ENCODE measurements around the gene OR9Q1.
"Not testable (repeated sequence)": the region's sequence is repeated elsewhere in the genome, so short reads cannot be mapped to it uniquely, and the experiment has no call there.

Gene OR9Q1

DNA sequence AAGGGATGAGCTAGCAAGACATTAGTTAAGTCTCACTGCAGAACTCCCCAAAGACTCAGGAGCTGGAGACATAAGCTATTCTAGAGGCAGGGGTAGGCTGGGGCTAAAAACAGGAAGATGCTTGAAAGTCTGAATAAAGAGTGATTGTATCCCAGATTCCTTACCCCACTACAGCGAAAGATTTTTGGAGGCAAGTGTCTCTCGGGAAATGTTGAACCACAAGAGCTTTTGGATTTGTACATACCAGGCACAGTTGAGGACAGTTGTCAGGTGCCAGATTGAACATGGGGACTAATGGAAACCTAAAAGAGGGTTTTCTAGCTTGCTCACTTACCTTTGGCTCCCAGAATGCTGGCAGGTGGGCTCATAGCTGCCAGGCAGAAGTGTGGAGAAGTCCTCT is 43.5 kb upstream of the OR9Q1 start:
- no peak for DNase-seq (ENCODE audit: low read depth)
- TF ChIP-seq, protein P1, sequence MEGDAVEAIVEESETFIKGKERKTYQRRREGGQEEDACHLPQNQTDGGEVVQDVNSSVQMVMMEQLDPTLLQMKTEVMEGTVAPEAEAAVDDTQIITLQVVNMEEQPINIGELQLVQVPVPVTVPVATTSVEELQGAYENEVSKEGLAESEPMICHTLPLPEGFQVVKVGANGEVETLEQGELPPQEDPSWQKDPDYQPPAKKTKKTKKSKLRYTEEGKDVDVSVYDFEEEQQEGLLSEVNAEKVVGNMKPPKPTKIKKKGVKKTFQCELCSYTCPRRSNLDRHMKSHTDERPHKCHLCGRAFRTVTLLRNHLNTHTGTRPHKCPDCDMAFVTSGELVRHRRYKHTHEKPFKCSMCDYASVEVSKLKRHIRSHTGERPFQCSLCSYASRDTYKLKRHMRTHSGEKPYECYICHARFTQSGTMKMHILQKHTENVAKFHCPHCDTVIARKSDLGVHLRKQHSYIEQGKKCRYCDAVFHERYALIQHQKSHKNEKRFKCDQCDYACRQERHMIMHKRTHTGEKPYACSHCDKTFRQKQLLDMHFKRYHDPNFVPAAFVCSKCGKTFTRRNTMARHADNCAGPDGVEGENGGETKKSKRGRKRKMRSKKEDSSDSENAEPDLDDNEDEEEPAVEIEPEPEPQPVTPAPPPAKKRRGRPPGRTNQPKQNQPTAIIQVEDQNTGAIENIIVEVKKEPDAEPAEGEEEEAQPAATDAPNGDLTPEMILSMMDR (IDR thresholded peaks at IDR 0.05; ENCODE audit: low read depth, low read length, missing control alignments): no peak
- in situ Hi-C loops (cut with HindIII; ENCODE audit: low sequenced_read_pairs): no loop called here
- no peak overlapping the region for H3K4me3 ChIP-seq (ENCODE audit: low read depth, low read length)

DNA sequence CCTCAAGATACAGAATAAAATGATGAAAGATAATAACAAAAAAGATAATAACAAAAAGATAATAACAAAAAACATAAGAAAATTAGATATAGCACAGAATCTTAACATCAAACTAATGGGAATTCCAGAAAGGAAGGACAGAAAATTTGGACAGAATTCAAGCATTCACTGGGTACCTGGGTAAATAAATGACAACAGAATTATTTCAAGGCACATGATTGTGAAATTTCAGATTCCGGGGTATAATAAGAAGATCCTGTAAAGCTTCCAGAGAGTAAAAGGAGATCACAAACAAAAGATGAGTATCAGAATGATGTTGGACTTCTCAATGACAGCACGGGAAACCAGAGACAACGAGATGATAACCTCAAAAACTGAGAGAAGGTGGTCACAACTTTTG is 42.1 kb upstream of the OR9Q1 start:
- DNase-seq (ENCODE audit: low read depth): no peak
- TF ChIP-seq, protein P1 (IDR thresholded peaks at IDR 0.05; ENCODE audit: low read depth, low read length, missing control alignments): no peak
- in situ Hi-C loops (cut with HindIII; ENCODE audit: low sequenced_read_pairs): no loop called here
- no peak overlapping the region for H3K4me3 ChIP-seq (ENCODE audit: low read depth, low read length)

GRCh38 chr11:57982776-57983175 is 40.9 kb upstream of the OR9Q1 start:
- in situ Hi-C loops (cut with HindIII; ENCODE audit: low sequenced_read_pairs): no loop called here
- H3K4me3 ChIP-seq (ENCODE audit: low read depth, low read length): no peak overlapping the region
- no peak for DNase-seq (ENCODE audit: low read depth)
- TF ChIP-seq, protein P1 (IDR thresholded peaks at IDR 0.05; ENCODE audit: low read depth, low read length, missing control alignments): no peak

DNA sequence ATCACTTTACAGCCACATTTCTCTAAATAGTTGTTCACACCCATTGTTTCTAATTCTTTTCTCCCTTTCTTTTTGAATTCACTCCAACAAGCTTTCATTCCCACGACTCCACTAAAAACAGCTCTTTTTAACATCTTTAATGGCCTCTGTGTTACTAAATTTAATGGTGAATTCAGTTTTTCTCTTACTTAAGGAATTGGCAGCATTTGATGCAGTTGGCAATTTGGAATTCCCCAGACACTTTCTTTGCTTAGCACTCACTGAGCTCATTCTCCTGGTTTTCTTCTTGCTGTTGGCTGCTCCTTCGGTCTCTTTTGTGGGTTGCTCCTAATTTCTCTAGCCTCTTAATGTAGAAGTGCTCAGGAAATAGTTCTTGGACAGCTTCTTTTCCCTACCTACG is 40.5 kb upstream of the OR9Q1 start:
- TF ChIP-seq, protein P1 (IDR thresholded peaks at IDR 0.05; ENCODE audit: low read depth, low read length, missing control alignments): no peak
- no peak for DNase-seq (ENCODE audit: low read depth)
- in situ Hi-C loops (cut with HindIII; ENCODE audit: low sequenced_read_pairs): no loop called here
- no peak overlapping the region for H3K4me3 ChIP-seq (ENCODE audit: low read depth, low read length)

DNA sequence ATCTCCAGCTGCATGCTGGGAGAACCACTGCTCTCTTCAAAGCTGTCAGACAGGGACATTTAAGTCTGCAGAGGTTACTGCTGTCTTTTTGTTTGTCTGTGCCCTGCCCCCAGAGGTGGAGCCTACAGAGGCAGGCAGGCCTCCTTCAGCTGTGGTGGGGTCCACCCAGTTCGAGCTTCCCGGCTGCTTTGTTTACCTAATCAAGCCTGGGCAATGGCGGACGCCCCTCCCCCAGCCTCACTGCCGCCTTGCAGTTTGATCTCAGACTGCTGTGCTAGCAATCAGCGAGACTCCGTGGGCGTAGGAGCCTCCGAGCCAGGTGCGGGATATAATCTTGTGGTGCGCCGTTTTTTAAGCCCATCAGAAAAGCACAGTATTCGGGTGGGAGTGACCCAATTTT is 24.2 kb upstream of the OR9Q1 start:
- DNase-seq (ENCODE audit: low read depth); in situ Hi-C loops (cut with HindIII; ENCODE audit: low sequenced_read_pairs); H3K4me3 ChIP-seq (ENCODE audit: low read depth, low read length): not testable (repeated sequence)

- H3K4me3 ChIP-seq (ENCODE audit: low read depth, low read length); DNase-seq (ENCODE audit: low read depth); in situ Hi-C loops (cut with HindIII; ENCODE audit: low sequenced_read_pairs): not testable (repeated sequence)
These were observed 23.7 kb upstream of the OR9Q1 start for GRCh38 chr11:58000021-58000420.

DNA sequence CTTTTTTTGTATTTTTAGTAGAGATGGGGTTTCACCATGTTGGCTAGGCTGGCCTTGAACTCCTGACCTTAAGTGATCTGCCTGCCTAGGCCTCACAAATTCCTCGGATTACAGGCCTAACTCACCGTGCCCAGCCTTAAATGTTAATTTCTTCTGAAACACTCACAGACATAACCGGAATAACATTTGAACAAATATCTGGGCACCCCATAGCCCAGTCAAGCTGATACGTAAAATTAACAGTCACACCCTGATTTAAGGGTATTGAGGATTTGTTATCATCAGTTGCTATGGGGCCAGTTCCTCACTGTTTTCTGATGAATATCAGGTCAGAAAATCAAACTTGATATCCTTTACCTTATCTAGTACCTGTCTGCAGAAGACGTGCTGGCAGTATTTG is 23.0 kb upstream of the OR9Q1 start:
- H3K4me3 ChIP-seq (ENCODE audit: low read depth, low read length): no peak overlapping the region
- in situ Hi-C loops (cut with HindIII; ENCODE audit: low sequenced_read_pairs): no loop called here
- DNase-seq (ENCODE audit: low read depth): no peak
- TF ChIP-seq, protein P1 (IDR thresholded peaks at IDR 0.05; ENCODE audit: low read depth, low read length, missing control alignments): no peak

- DNase-seq (ENCODE audit: low read depth): no peak
- in situ Hi-C loops (cut with HindIII; ENCODE audit: low sequenced_read_pairs): no loop called here
These were observed 20.6 kb upstream of the OR9Q1 start for GRCh38 chr11:58003036-58003435.

More at GRCh38 chr11:58003036-58003435, 20.6 kb upstream of the OR9Q1 start:
- H3K4me3 ChIP-seq (ENCODE audit: low read depth, low read length): no peak overlapping the region
- TF ChIP-seq, protein P1 (IDR thresholded peaks at IDR 0.05; ENCODE audit: low read depth, low read length, missing control alignments): no peak
